K562 (cell line): ENCODE measurements around the gene CYSRT1. TPM values are rescaled to one million over a fixed set of nuclear protein-coding genes. Genes with fewer than 3 reads are reported as not detected.

ENCODE experiments used
- ATAC-seq: fragments of 200-7000 bp; cut with Tn5 transposase; 3 replicates; pipeline ENCODE4 v1.9.1; 2020; ENCODE audit warnings: moderate library complexity
- BruUV-seq: library from RNA; stranded (reverse); fragments of 400-500 nt; replicated peaks from 2 replicates; lab custom pipeline; 2021; lab: Mats Ljungman, UMichigan
- CTCF ChIA-PET: fragments of 300-600 bp; formaldehyde crosslinking; extraction: SDS; loops from one replicate; lab custom pipeline; 2021; ENCODE audit warnings: low intra/inter-chr PET ratio; lab: Yijun Ruan, JAX
- POLR2A ChIA-PET: fragments of 300-600, 350-650 bp; sonication (Branson Sonifier 250); formaldehyde crosslinking; extraction: SDS; loops from one replicate; lab custom pipeline; 2021; ENCODE audit warnings: antibody characterized with exemption, inconsistent platforms; lab: Yijun Ruan, JAX
- DNase-seq, 4 experiments: peaks; one replicate each; pipeline versions ENCODE4 v3.0.0 to v3.0.0-alpha.2; 2011 to 2018; ENCODE audit warnings: low spot score in 3 of 4, mixed read lengths in 3 of 4; ENCODE audit errors: extremely low read depth in 1 of 4
- FAIRE-seq: peaks from 2 replicates; lab custom pipeline; 2011; peaks lifted over from hg19 to GRCh38; lab: Jason Lieb, UNC
- H2AFZ ChIP-seq: 2 replicates; pipeline ENCODE4 v1.6.0; 2011; ENCODE audit warnings: low read depth, low read length, control low read depth, inconsistent platforms
- H3K27ac ChIP-seq: fragments of 200-600 bp; 3 replicates; pipeline ENCODE4 v1.8.0; 2011; ENCODE audit warnings: low read depth, mild to moderate bottlenecking, control low read depth, inconsistent platforms, low read length, moderate library complexity, mixed read lengths; ENCODE audit errors: extremely low read depth
- H3K27me3 ChIP-seq, 2 experiments: fragments of 300-600 bp in 1 of 2; 2 replicates in 1 of 2; 3 replicates in 1 of 2; pipeline versions ENCODE4 v1.6.0 to v1.8.0; 2011; ENCODE audit warnings: inconsistent platforms in 2 of 2, low read length in 2 of 2, mild to moderate bottlenecking in 1 of 2, mixed read lengths in 1 of 2, moderate library complexity in 1 of 2; ENCODE audit not compliant: control insufficient read depth in 2 of 2, insufficient read depth in 2 of 2
- H3K36me3 ChIP-seq: fragments of 300-600 bp; 3 replicates; pipeline ENCODE4 v1.8.0; 2011; ENCODE audit warnings: mild to moderate bottlenecking, low read length, inconsistent platforms; ENCODE audit not compliant: control insufficient read depth, insufficient read depth
- H3K4me1 ChIP-seq, 2 experiments: fragments of 200-600 bp in 1 of 2; replicated peaks in 1 of 2; 2 replicates in 1 of 2; 3 replicates in 1 of 2; pipeline versions ENCODE4 v1.5.1 to v1.8.0; 2011; ENCODE audit warnings: inconsistent platforms in 2 of 2, low read length in 2 of 2, mild to moderate bottlenecking in 1 of 2, mixed read lengths in 1 of 2, moderate library complexity in 1 of 2; ENCODE audit not compliant: control insufficient read depth in 2 of 2, insufficient read depth in 2 of 2
- H3K4me2 ChIP-seq: 2 replicates; pipeline ENCODE4 v1.6.1; 2011; ENCODE audit warnings: low read length, control low read depth, inconsistent platforms, mixed read lengths; ENCODE audit not compliant: insufficient read depth
- H3K4me3 ChIP-seq: fragments of 200-600 bp; sonication (generic), shearing (Covaris generic); 2 replicates; pipeline ENCODE4 v1.5.1; 2016; ENCODE audit warnings: control low read depth, inconsistent platforms
- H3K79me2 ChIP-seq: fragments of 200-600 bp; 3 replicates; pipeline ENCODE4 v1.8.0; 2011; ENCODE audit warnings: low read length, inconsistent platforms; ENCODE audit not compliant: control insufficient read depth, insufficient read depth
- H3K9ac ChIP-seq, 2 experiments: 2 replicates each; pipeline versions ENCODE4 v1.6.0 to v1.6.1; 2011; ENCODE audit warnings: low read depth in 2 of 2, low read length in 2 of 2, control low read depth in 1 of 2, inconsistent platforms in 1 of 2, mild to moderate bottlenecking in 1 of 2, mixed read lengths in 1 of 2; ENCODE audit not compliant: insufficient read depth in 1 of 2
- H3K9me1 ChIP-seq: one replicate; pipeline ENCODE4 v1.6.0; 2011; ENCODE audit warnings: inconsistent platforms, mild to moderate bottlenecking, low read length, moderate library complexity; ENCODE audit not compliant: control insufficient read depth, insufficient read depth
- H3K9me3 ChIP-seq: replicated peaks from 2 replicates; pipeline ENCODE4 v1.5.1; 2011; ENCODE audit warnings: low read depth, low read length, inconsistent platforms; ENCODE audit not compliant: control insufficient read depth, insufficient read depth
- H4K20me1 ChIP-seq: replicated peaks from 2 replicates; pipeline ENCODE4 v1.6.1; 2011; ENCODE audit warnings: low read length, inconsistent platforms, mixed read lengths; ENCODE audit not compliant: control insufficient read depth, insufficient read depth
- E2F3 ChIP-seq: fragments of 250-450 bp; sonication (Bioruptor Pico); IDR thresholded peaks from 2 replicates; pipeline ENCODE4 v1.4.0; 2020; ENCODE audit warnings: mild to moderate bottlenecking
- HNRNPH1 ChIP-seq: fragments of 200-400 bp; formaldehyde crosslinking; optimal IDR thresholded peaks from 2 replicates; pipeline ENCODE3; 2017; ENCODE audit warnings: low read depth, mild to moderate bottlenecking, low read length, moderate library complexity
- HOXB6 ChIP-seq: fragments of 250-450 bp; sonication (Bioruptor Pico); IDR thresholded peaks from 2 replicates; pipeline ENCODE4 v1.5.1; 2022; ENCODE audit warnings: mild to moderate bottlenecking, borderline replicate concordance
- KDM5B ChIP-seq: fragments of 200-600 bp; sonication (generic); IDR thresholded peaks from 2 replicates; pipeline ENCODE4 v1.6.1; 2012; ENCODE audit warnings: low read depth, mild to moderate bottlenecking, moderate library complexity, low read length, control low read depth, inconsistent platforms; ENCODE audit not compliant: insufficient replicate concordance
- MAZ ChIP-seq, 2 experiments: fragments of 450-650 bp in 1 of 2; sonication (generic) in 1 of 2; formaldehyde crosslinking; IDR thresholded peaks in 1 of 2; conservative IDR thresholded peaks in 1 of 2; 2 replicates each; pipeline versions ENCODE4 v1.4.0 to v1.5.0; 2020; ENCODE audit warnings: mild to moderate bottlenecking in 1 of 2, missing genetic modification reagents in 1 of 2
- NFIC ChIP-seq: fragments of 450-650 bp; IDR thresholded peaks from 2 replicates; pipeline ENCODE4 v1.6.1; 2017; ENCODE audit warnings: mild to moderate bottlenecking, inconsistent platforms
- RB1 ChIP-seq: fragments of 450-650 bp; IDR thresholded peaks from 2 replicates; pipeline ENCODE4 v1.6.1; 2017; ENCODE audit warnings: low read depth, mild to moderate bottlenecking
- SETDB1 ChIP-seq: IDR thresholded peaks from one replicate; pipeline ENCODE4 v1.6.1; 2012; ENCODE audit warnings: low read length, control low read depth, inconsistent platforms
- TAF9B ChIP-seq: fragments of 450-650 bp; IDR thresholded peaks from 2 replicates; pipeline ENCODE4 v1.6.1; 2018; ENCODE audit warnings: mild to moderate bottlenecking; ENCODE audit not compliant: partially characterized antibody
- TFAP4 ChIP-seq: sonication (generic); formaldehyde crosslinking; IDR thresholded peaks from 2 replicates; pipeline ENCODE4 v1.8.0; 2022; ENCODE audit warnings: missing genetic modification reagents, mild to moderate bottlenecking, moderate library complexity, borderline replicate concordance
- ZBTB7A ChIP-seq: IDR thresholded peaks from 2 replicates; pipeline ENCODE4 v1.6.1; 2011; ENCODE audit warnings: low read depth, mild to moderate bottlenecking, low read length, moderate library complexity, borderline replicate concordance; ENCODE audit not compliant: control insufficient read depth
- ZFP1 ChIP-seq: fragments of 450-650 bp; formaldehyde crosslinking; IDR thresholded peaks from 2 replicates; pipeline ENCODE4 v1.4.0; 2020; ENCODE audit warnings: mild to moderate bottlenecking, mixed read lengths
- ZNF263 ChIP-seq: sonication (generic); formaldehyde crosslinking; IDR thresholded peaks from 2 replicates; pipeline ENCODE4 v1.8.0; 2022; ENCODE audit warnings: mild to moderate bottlenecking, missing genetic modification reagents, borderline replicate concordance
- WGBS: fragments of 100-300 bp; shearing (Covaris generic); methylation state at CpG from one replicate; pipeline ENCODE4 v1.1.6; 2016; ENCODE audit warnings: low coverage, mixed read lengths; ENCODE audit not compliant: insufficient coverage; ENCODE audit errors: missing lambda C conversion rate; 5-methylcytosine and 5-hydroxymethylcytosine counted together
- in situ Hi-C: fragments of 300-500 bp; cut with MboI; formaldehyde crosslinking; loops from 4 replicates; pipeline ENCODE4 v1.15.0; 2018; ENCODE audit warnings: inconsistent platforms, mixed read lengths
- intact Hi-C: fragments of 100-400 bp; cut with micrococcal nuclease; formaldehyde crosslinking; loops from 2 replicates; pipeline ENCODE4 v1.14.2; 2022
- polyA plus RNA-seq, 8 experiments: library from polyadenylated mRNA; depleted of rRNA in 4 of 8; stranded (reverse) in 5 of 8; unstranded in 3 of 8; fragments of >200 nt; fragmentation: Nextera tagmentation in 2 of 8; fragmentation: Illumina TruSeq in 1 of 8; extraction: Ambion mirVana in 2 of 8; extraction: Trizol in 1 of 8; gene quantifications; 2 replicates each; pipeline versions ENCODE4 v1.2.1 to v1.2.3, GENCODE V29; 2011 to 2014; ENCODE audit warnings: inconsistent platforms in 1 of 8, missing spikeins in 1 of 8
- total RNA-seq, 7 experiments: library from RNA; depleted of rRNA in 6 of 7; stranded (reverse); fragments of >200 nt in 6 of 7; fragmentation: Illumina TruSeq in 2 of 7; extraction: Trizol in 2 of 7; gene quantifications; 2 replicates each; pipeline versions ENCODE4 v1.2.1 to v1.2.3, GENCODE V29; 2011 to 2021; ENCODE audit warnings: low replicate concordance in 1 of 7
- TF ChIP-seq, protein P1 (sequence below): fragments of 250-450 bp; sonication (Bioruptor Pico); IDR thresholded peaks from 2 replicates; pipeline ENCODE4 v1.5.0; 2020; ENCODE audit warnings: mild to moderate bottlenecking, borderline replicate concordance

Gene CYSRT1
- total and polyA plus RNA-seq, 9 of the 15 experiments (the other 6 are each of a cell fraction or from before 2014, with no cell fraction given), result 0.04 to 1.4 (median 0.42) TPM; not detected in 3

GRCh38 chr9:137199411-137200121 is 25.4 kb upstream of the CYSRT1 start:
- FAIRE-seq (no peak), ATAC-seq (no peak), DNase-seq (peak in 1 of 4 experiments; percentile 7)
- intact Hi-C loops, result loop anchor here (2.0 kb wide), 1 partner anchor 19 kb away; no protein-coding TSS in a partner anchor
- Histone ChIP-seq H3K36me3 (peaks cover 16% of the 10 kb centered on the region; the same call in 2 of the 3 replicates), H3K4me1 (peaks cover 30 to 86% of the 10 kb centered on the region in 2 experiments), H2AFZ (no peak overlapping the region), H3K79me2 (peaks cover 72% of the 10 kb centered on the region), H3K9ac (peak overlapping the region in 1 of 2 experiments; percentile 89; a peak in 3 of 4 replicates), H3K27me3 (no peaks in the 10 kb centered on the region), H3K9me1 (peaks cover 3% of the 10 kb centered on the region), H3K9me3 (no peaks in the 10 kb centered on the region), H3K4me2 (peak overlapping the region; percentile 44), H4K20me1 (peaks cover 5% of the 10 kb centered on the region), H3K4me3 (peak overlapping the region; percentile 37), H3K27ac (no peak overlapping the region; the same call in 2 of the 3 replicates)
- TSS peak; percentile 10 for BruUV-seq
- 31% methylated on average over 33 of the region's 51 CpGs for WGBS
- in situ Hi-C loops, result no loop called here
- ChIA-PET CTCF (no interaction called here), POLR2A (interaction anchor here (0.6 to 3.2 kb wide), 4 partner anchors 10 to 49 kb away, joined by 3 to 26 read pairs (median 4); partner anchors contain the start of genes ANAPC2 and SSNA1)
- peak; percentile 53 for TF ChIP-seq KDM5B
- TF ChIP-seq ZNF263 (CRISPR knock-in tag), result peak; percentile 84
- TF ChIP-seq ZBTB7A, result peak; percentile 22; the same call in 1 of the 2 replicates
- TF ChIP-seq HNRNPH1, result no peak
- TF ChIP-seq ZFP1 (CRISPR knock-in tag), result no peak
- TF ChIP-seq TFAP4 (CRISPR knock-in tag), result no peak
- no peak for TF ChIP-seq SETDB1
- TF ChIP-seq MAZ (CRISPR knock-in tag; conservative IDR thresholded peaks at IDR 0.05 in 1 of 2, IDR thresholded peaks at IDR 0.05 in 1 of 2), result 0 out of 4 replicates have a peak, but pooled peaks of 1 of the 2 experiments have one; percentile 17
- TF ChIP-seq RB1, result 0 out of 2 replicates have a peak, but pooled peaks have one; percentile 13
- no peak for TF ChIP-seq HOXB6 (CRISPR knock-in tag)
- TF ChIP-seq TAF9B, result no peak
- no peak for TF ChIP-seq E2F3 (CRISPR knock-in tag)
- TF ChIP-seq, protein P1, sequence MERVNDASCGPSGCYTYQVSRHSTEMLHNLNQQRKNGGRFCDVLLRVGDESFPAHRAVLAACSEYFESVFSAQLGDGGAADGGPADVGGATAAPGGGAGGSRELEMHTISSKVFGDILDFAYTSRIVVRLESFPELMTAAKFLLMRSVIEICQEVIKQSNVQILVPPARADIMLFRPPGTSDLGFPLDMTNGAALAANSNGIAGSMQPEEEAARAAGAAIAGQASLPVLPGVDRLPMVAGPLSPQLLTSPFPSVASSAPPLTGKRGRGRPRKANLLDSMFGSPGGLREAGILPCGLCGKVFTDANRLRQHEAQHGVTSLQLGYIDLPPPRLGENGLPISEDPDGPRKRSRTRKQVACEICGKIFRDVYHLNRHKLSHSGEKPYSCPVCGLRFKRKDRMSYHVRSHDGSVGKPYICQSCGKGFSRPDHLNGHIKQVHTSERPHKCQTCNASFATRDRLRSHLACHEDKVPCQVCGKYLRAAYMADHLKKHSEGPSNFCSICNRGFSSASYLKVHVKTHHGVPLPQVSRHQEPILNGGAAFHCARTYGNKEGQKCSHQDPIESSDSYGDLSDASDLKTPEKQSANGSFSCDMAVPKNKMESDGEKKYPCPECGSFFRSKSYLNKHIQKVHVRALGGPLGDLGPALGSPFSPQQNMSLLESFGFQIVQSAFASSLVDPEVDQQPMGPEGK (CRISPR knock-in tag), result no peak
- TF ChIP-seq NFIC, result no peak
- TF ChIP-seq, all 486 proteins: peak for 5
